Endodermal cell (in vitro differentiated cells): ENCODE data around the gene GLRX3. TPM values are rescaled to one million over a fixed set of nuclear protein-coding genes. Genes with fewer than 3 reads are reported as not detected.
A peak's percentile ranks its signal among the peaks of the same experiment; 100 is the strongest.
"Not testable (repeated sequence)": the region's sequence is repeated elsewhere in the genome, so short reads cannot be mapped to it uniquely, and the experiment has no call there.

ENCODE experiments used
- DNase-seq: peaks from one replicate; pipeline ENCODE4 v3.0.0-alpha.2; 2017
- H3K27ac ChIP-seq: 2 replicates; pipeline ENCODE4 v1.5.1; 2013; ENCODE audit warnings: mild to moderate bottlenecking, low read depth, low read length, moderate library complexity
- H3K27me3 ChIP-seq: 2 replicates; pipeline ENCODE4 v1.6.1; 2013; ENCODE audit warnings: mild to moderate bottlenecking, low read length, moderate library complexity; ENCODE audit not compliant: insufficient read depth, control insufficient read depth, poor library complexity, severe bottlenecking
- H3K36me3 ChIP-seq: 2 replicates; pipeline ENCODE4 v1.7.0; 2013; ENCODE audit warnings: mild to moderate bottlenecking, low read length, moderate library complexity; ENCODE audit not compliant: control insufficient read depth, insufficient read depth
- H3K4me1 ChIP-seq: one replicate; pipeline ENCODE4 v1.7.0; 2013; ENCODE audit warnings: low read length; ENCODE audit not compliant: control insufficient read depth, insufficient read depth
- H3K4me3 ChIP-seq: 2 replicates; pipeline ENCODE4 v1.5.1; 2013; ENCODE audit warnings: mild to moderate bottlenecking, low read length, moderate library complexity
- H3K9ac ChIP-seq: 2 replicates; pipeline ENCODE4 v1.6.1; 2013; ENCODE audit warnings: mild to moderate bottlenecking, low read length, moderate library complexity; ENCODE audit not compliant: poor library complexity, severe bottlenecking; ENCODE audit errors: extremely low read depth
- H3K9me3 ChIP-seq: 2 replicates; pipeline ENCODE4 v1.6.1; 2013; ENCODE audit warnings: mild to moderate bottlenecking, low read length, moderate library complexity; ENCODE audit not compliant: control insufficient read depth
- H3K27ac Mint-ChIP-seq: 2 replicates; pipeline ENCODE4 v1.8.0; 2020; ENCODE audit warnings: mixed read lengths
- H3K27me3 Mint-ChIP-seq: 2 replicates; pipeline ENCODE4 v1.8.0; 2021; ENCODE audit warnings: mild to moderate bottlenecking, mixed read lengths; ENCODE audit not compliant: insufficient read depth
- H3K36me3 Mint-ChIP-seq: 2 replicates; pipeline ENCODE4 v1.8.0; 2020; ENCODE audit warnings: low read depth, mixed read lengths
- H3K4me1 Mint-ChIP-seq: 2 replicates; pipeline ENCODE4 v1.8.0; 2020; ENCODE audit warnings: mixed read lengths
- H3K4me3 Mint-ChIP-seq: 2 replicates; pipeline ENCODE4 v1.8.0; 2020; ENCODE audit warnings: mild to moderate bottlenecking, moderate library complexity, mixed read lengths
- H3K9me3 Mint-ChIP-seq: 2 replicates; pipeline ENCODE4 v1.8.0; 2020; ENCODE audit warnings: mild to moderate bottlenecking, mixed read lengths
- CTCF ChIP-seq: fragments of 200-600 bp; sonication (generic); conservative IDR thresholded peaks from 2 replicates; pipeline ENCODE4 v1.5.0; 2021; ENCODE audit warnings: antibody characterized with exemption, mild to moderate bottlenecking
- WGBS, 2 experiments: methylation state at CpG; one replicate each; pipeline versions ENCODE4 v1.1.5 to v1.1.7; 2013; ENCODE audit warnings: missing lambda C conversion rate in 2 of 2, mixed read lengths in 1 of 2; ENCODE audit not compliant: insufficient coverage in 1 of 2, insufficient read length in 1 of 2; 5-methylcytosine and 5-hydroxymethylcytosine counted together
- total RNA-seq, 2 donors: library from RNA; stranded (reverse); fragmentation: NEBNext Ultra II Directional in 1 of 2; extraction: Animal tissue kit (Norgen Biotek cat#: 25700) in 1 of 2; gene quantifications; 2 replicates in 1 of 2; 3 replicates in 1 of 2; pipeline ENCODE4 v1.2.1, GENCODE V29; 2021

GLRX3 gene
- total RNA-seq, 2 donors from 2014 or later, result 119 to 123 TPM

GRCh38 chr10:130105724-130106123 is 30.5 kb upstream of the GLRX3 start:
- 56 to 70% methylated on average over 11 to 22 of the region's 24 CpGs for whole genome bisulfite sequencing, 2 experiments
- peaks cover 18% of the 10 kb centered on the region for H3K27me3 Mint-ChIP-seq
- no peak overlapping the region for H3K27ac Mint-ChIP-seq
- H3K4me1 Mint-ChIP-seq, result peaks cover 16% of the 10 kb centered on the region
- peak; percentile 29 for TF ChIP-seq CTCF
- H3K4me3 ChIP-seq, result no peak overlapping the region
- peak; percentile 92 for DNase-seq
- H3K4me3 Mint-ChIP-seq, result peak overlapping the region; percentile 48
- H3K36me3 Mint-ChIP-seq, result peaks cover 10% of the 10 kb centered on the region
- no peaks in the 10 kb centered on the region for H3K9me3 Mint-ChIP-seq
- no peak overlapping the region for H3K9ac ChIP-seq
- H3K27me3 ChIP-seq, result no peaks in the 10 kb centered on the region
- H3K27ac ChIP-seq, result no peak overlapping the region
- H3K4me1 ChIP-seq, result peaks cover 6% of the 10 kb centered on the region
- no peaks in the 10 kb centered on the region for H3K9me3 ChIP-seq
- H3K36me3 ChIP-seq, result no peaks in the 10 kb centered on the region

- H3K9me3 ChIP-seq, DNase-seq, H3K4me1 ChIP-seq, H3K4me3 Mint-ChIP-seq, H3K9ac ChIP-seq, H3K4me3 ChIP-seq, H3K27ac ChIP-seq, H3K36me3 Mint-ChIP-seq, H3K27ac Mint-ChIP-seq, H3K36me3 ChIP-seq, H3K27me3 ChIP-seq, H3K9me3 Mint-ChIP-seq: not testable (repeated sequence)
- Mint-ChIP-seq H3K4me1 (peaks cover 16% of the 10 kb centered on the region), H3K27me3 (peaks cover 18% of the 10 kb centered on the region)
- WGBS, 2 experiments, result 95 to 96% methylated on average over 5 to 8 of the region's 8 CpGs
These were observed 28.0 kb upstream of the GLRX3 start for GRCh38 chr10:130108146-130108545.

GRCh38 chr10:130108934-130109604 is 27.1 kb upstream of the GLRX3 start:
- Histone ChIP-seq H3K36me3 (no peaks in the 10 kb centered on the region), H3K9ac (no peak overlapping the region), H3K9me3 (peaks cover 7% of the 10 kb centered on the region), H3K27ac (no peak overlapping the region), H3K27me3 (no peaks in the 10 kb centered on the region), H3K4me3 (peak overlapping the region; percentile 96), H3K4me1 (peaks cover 6% of the 10 kb centered on the region)
- no peak for DNase-seq
- no peak for TF ChIP-seq CTCF
- 65 to 72% methylated on average over 4 to 6 of the region's 6 CpGs for WGBS, 2 experiments
- Mint-ChIP-seq H3K4me3 (peak overlapping the region; percentile 81), H3K4me1 (peaks cover 16% of the 10 kb centered on the region), H3K9me3 (peaks cover 8% of the 10 kb centered on the region), H3K27me3 (peaks cover 18% of the 10 kb centered on the region), H3K27ac (no peak overlapping the region), H3K36me3 (peaks cover 10% of the 10 kb centered on the region)
